IPS DF 19.7 (cell line): ENCODE data around the gene CATSPER3.

ENCODE experiments used
- DNase-seq: peaks from one replicate; pipeline ENCODE4 v3.0.0-alpha.2; 2013; ENCODE audit warnings: low read depth, low spot score

Gene CATSPER3

DNA sequence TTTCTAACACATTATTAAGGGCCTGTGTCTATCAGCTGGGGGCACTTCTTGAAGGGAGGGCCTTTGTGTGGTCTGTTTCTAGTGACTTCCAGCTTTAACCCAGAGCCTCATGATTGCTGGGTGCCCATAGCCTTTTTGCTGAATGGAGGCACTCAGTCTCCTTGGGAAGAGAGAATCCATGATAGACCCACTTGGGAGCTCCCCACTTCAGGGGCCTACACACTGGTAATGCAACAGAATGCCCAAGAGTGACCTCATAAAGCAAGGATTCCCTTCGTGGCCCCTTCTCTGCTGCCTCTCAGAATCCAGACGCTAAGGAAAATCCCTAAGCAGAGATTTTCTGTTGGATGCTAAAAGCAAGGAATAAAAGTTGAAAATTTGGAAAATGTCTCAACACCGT, at the start of gene CATSPER3:
TSS of gene CATSPER3 (plus strand) at position 301 of the 400 bp plus-strand sequence. CDS start at position 386, 85 bp downstream.
- DNase-seq: no peak

DNA sequence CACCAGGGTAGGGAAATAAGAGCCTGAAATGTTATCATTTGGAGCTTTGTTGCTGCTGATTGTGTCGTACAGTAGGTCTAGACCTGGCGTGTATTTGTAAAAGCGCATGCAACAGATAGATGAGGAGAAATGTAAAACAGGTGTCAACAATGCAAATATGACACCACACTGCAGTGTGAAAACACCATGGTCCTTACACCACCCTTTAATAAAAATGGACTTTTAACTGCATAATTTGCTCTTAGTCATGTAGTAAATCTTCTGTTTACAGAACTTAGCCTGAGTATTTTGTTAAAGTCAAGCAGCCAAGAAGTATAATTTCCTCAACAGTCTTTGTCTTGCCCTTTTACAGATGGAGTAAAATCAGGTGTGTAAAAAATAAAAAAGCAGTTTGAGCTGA, 48.8 kb upstream of the CATSPER3 start:
- no peak for DNase-seq

DNA sequence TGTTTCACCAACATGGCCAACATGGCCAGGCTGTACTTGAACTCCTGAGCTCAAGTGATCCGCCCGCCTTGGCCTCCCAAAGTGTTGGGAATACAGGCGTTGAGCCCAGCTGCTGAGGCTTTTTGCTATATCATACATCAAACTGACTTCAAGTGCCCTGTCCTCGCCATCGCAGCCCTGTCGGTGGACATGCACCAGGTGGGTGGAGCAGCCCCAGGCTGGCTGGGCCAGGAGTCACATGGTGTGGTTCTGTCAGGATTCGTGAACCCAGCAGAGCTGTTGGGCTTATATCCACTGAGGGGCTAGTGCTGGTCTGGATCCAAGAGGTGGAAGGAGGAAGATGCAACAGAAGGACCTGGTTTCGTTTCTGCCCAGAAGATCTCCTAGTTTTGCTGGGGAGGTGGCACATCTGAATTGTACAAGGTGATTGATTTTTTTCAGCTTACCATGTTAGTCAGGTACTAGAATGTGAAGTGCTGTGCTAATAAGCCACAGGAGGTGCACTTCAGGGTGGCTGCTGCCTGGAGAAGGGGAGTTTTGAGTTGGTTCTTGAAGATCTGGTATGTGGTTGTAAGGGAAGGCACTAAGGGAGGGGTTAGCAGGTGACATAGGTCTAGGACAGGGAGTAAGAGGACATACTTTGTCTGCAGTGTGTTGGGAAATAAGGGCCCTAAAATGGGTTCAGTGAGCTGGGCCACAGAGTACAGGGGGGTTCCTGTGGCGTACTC, 46.7 kb upstream of the CATSPER3 start:
- no peak for DNase-seq

DNA sequence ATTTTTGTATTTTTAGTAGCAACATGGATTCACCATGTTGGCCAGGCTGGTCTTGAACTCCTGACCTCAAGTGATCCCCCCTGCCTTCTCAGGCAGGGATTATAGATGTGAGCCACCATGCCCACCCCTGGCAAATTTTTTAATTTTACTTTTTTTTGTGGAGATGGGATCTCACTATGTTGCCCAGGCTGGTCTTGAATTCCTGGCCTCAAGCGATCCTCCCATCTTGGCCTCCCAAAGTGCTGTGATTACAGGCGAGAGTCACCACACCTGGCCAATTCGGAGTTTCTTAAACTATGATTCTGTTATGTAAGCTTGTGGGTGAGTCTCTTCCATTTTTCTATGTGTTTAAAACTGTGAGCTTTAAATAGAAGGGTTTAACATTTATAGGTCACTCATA, 35.2 kb upstream of the CATSPER3 start:
- no peak for DNase-seq

DNA sequence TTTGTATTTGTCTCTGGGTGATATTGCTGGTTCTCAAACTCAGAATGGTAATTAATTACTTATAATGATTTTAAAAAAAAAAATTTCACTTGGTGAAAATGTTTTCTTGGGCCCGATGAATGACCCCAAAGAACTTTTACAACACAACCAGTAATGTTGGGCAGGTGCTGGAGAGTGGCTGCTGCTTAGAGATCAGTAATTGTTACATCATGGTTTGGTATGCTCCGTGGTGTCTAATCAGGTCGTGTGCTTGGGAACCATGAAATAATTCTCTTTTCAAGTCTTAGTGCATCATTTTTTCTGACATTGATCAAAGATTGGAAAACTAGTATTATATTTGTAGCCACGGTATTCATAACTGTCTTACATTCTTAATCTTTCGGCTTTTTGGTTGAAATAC, 33.5 kb upstream of the CATSPER3 start:
- DNase-seq: no peak

DNA sequence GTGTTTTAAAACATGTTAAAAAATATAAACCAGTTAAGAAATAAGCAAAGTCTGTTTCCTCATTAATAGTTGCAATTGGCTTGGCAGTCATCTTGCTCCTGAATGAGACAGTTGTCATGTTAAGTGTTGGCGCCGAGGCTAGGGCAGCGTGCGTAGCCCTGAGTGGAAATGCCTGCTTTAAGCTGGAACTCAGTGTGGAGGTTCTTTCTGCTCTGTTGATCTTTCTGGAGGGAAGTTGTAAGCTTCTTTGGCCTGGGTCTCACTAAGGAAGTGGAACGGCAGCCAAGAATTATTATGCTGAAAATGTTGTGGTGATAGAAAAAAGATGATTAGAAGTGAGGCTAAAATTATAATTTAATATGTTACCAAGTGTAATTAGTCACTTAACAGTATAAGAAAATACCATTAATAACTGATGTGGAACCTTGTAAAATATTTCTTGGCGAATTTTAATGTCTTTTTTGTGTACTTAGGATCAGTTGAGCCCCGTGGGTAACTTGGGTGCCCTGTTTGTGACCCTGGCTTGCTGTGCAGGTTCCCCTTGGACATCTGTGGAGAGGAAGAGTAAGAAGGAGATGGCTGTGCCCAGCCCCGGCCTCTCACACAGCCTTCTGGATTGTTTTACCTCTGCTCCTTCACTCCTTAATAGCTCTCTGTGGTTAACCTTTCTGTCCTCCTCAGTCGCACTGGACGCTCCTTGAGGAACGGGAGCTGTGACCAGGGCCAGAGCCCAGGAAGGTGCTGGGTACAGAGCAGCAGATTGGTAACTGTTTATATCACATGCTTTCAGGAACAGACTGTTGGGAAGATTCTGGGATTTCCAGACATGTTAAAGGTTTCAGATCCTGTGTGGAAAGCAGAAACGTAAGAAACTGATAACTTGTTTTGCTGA, 31.8 kb upstream of the CATSPER3 start:
- DNase-seq: no peak

DNA sequence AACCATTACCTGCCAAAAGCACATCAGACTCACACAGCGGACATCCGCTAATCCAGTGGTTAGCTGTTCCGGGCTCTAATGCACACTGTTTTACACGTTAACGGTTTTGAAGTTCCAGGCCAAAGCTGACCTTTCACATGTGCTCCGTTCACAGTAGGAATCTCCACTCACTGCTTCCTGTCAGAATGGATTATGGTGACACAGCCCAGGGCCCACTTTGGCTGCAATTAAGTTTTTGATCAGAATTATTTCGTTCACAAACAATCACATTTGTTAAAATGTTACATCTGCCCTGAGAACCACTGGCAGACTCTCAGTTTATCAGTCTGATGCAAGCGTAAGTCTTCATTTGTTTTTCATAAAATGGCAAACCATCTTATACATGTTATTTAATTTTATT, 30.2 kb upstream of the CATSPER3 start:
- no peak for DNase-seq

DNA sequence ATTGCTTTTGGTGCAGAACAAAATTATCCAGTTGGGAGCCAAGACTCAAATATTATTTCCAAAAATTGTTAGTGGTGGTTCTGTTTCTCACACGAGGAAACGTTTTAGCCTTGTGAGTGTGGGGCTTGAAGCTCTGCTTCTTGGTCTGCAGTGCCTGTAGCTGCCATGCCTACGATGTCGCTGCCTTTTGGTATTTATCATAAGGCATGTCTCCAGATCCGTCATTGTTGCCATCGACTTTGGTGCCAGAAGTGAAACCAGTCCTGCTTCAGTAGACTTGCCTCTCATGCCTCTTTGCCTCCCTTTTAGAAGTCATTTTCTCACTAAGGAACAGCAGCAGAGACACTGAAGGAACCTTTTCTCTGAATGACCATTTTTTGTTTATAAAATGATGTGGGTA, 29.7 kb upstream of the CATSPER3 start:
- DNase-seq: no peak

DNA sequence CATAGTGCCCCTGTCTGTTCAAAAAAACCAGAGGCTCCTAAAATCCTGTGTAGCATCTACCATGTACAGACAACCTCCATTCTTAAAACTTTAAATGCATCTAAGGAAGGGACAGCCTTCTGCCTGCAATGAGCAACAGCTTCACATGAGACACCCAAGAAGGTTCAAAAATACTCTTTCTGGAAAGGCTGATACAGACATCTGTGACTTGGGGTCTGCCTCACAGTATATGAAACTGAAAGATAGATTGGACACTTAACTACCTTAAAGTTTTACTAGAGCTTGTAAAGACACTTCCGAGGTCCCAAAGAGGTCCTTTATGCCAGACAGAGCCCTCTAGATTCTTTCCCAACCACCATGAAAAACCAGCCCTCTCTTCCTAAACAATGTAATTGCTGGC, 28.2 kb upstream of the CATSPER3 start:
- no peak for DNase-seq

DNA sequence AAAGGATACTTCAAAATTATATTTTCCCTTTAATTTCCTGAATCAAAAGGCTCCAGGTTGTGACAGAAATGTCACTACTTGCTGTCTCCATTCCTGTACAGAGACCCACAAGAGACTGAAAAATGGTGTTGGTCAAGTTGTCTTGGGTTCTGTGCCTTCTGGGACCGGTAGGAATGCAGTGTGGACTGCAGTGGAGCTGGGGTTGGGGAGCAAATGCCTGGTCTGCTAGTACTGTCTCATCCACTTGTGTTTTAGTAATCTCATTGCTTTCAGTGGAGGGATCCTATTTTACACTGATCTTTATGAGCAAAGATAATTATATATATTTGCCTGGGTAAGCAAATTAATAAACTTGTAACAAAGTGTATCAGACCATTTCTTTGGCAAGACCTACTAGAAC, 24.2 kb upstream of the CATSPER3 start:
- DNase-seq: no peak

DNA sequence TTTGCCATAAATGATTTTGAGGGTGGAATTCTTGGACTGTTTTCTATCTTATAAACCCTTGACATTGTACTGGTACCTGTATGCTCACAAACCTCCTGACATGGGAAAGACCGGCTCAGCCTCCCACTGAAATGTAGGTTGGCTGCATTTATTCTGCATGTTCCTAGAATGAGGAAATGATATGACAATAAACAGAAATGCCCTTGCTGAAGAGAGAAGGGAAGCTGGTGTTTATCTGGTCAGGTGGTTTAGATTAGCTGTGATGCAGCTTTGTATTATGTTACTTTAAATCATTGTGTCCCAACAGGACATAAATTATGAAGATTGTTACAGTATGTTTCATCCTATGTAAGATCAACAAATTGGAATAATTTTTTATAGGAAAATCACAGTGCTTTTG, 23.1 kb upstream of the CATSPER3 start:
- DNase-seq: no peak

DNA sequence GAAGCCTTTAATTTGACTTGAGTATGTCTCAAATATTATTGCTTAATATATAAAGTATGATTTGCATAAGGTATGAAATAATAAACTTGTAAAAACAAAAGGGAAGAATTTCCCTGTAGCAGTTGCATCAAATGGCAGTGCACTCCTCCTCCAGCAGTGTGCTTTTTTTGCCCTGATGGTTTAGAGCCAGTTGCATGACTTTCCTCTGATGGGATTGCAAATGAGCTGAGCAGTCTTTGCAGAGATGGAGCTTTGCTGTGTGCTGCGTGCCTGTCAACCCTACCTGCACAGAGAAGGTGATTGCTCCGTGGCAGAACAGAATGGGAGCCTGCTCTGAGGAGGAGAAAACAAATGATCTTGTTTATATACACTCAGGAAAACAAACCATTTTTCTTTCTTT, 22.7 kb upstream of the CATSPER3 start:
- DNase-seq: no peak

DNA sequence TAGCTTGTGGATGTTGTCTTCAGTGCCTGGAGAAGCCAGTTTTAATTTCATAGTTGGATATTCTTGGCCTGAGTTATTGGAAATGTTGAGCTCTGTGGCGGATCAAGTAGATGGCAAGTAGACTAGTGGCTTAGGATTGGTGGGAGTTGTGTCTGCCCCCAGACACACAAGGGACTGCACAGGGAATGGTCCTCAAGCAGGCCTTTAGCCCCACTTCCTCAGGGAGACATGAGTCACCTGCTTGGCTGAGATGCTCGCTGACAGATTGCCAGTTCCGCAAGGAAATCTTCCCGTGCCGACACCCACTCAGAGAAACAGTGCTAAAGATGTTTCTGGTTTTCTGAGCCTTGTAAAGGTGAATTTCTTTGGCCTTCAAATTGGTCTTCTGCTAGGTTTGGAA, 18.8 kb upstream of the CATSPER3 start:
- no peak for DNase-seq

DNA sequence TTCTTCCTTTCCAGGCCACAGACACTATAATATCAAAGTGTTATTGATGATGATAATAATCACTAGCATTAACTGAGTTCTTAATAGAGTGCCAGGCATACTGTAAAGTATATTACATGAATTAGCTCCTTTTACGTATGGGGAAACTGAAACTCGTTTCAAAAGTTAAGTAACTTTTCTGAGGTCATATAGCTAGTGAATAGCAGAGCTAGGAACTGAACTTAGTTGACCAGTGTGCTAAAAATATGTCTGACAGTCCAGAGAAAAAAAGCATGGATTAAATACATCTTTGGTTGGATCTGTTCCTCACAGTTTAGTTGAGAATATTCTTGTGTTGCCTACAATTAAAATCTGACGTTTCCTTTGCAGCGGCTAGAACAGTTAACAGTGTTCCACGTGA, 18.4 kb upstream of the CATSPER3 start:
- DNase-seq: no peak

DNA sequence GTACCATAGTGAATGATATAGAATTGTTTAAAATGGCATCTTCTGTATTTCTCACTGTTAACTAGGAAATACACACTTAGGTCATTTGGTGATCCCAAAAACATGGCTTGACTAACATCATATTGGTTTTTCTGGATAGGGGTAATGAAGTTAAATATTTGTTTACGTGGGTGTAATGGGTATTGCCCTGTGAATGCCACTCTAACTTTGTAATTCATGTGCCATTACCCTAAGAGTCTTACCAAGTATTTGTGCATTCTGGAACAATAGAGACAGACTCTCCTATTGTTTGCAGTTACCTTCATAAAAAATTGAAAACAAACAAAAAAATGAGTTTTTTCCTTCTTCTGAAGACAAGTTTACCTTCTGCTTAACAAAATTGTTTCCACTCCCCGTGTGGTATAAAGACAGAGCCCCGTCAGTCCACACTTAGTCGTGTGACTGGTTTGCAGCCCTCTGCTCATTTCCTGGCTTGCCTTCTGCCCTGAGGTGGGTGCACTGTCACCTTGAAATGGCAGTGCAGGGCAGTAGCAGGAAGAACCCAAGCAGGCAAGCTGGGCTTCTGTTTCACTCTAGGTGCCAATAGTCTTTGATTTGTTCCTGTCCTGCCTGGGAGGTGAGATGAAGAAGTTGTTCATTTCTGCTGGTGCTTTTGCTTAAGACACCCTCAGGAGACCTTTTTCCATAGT, 9.6 kb upstream of the CATSPER3 start:
- no peak for DNase-seq

DNA sequence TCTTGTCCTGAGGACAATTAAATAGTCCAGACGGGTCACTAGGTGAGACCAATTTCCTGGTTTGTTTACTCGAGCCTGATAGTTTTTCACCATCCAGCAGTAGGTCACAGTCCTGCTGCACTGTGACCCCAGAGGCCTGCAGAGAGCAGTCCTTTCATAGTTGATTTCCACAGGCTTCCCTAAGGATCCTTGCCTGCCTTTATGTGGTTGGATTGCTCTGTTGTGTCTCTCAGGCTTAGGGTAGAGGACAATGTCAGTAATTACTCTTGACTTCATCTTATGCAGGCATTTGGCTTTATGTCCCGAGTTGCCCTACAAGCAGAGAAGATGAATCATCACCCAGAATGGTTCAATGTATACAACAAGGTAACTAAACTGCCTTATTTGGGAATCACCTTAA, 9.0 kb upstream of the CATSPER3 start:
- peak; percentile 38 for DNase-seq

DNA sequence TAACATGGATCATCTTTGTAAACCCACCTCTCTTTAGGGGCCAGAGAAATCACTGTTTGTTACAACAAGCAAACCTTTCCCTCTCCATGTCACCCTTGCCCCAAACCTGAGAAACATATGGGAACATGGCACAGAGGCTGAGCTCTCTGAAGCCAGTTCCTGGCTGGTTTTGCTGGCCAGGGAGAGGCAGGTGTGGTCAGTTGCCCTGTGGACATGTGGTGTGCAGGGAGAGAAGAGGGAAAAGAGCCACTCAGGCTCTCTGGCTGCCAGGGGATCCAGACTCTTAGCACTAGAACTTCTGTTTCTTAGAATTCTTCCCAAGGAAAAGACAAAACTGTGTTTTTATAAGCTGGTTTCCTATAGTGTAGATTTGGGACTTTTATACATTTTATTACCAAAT, 4.6 kb upstream of the CATSPER3 start:
- DNase-seq: no peak

DNA sequence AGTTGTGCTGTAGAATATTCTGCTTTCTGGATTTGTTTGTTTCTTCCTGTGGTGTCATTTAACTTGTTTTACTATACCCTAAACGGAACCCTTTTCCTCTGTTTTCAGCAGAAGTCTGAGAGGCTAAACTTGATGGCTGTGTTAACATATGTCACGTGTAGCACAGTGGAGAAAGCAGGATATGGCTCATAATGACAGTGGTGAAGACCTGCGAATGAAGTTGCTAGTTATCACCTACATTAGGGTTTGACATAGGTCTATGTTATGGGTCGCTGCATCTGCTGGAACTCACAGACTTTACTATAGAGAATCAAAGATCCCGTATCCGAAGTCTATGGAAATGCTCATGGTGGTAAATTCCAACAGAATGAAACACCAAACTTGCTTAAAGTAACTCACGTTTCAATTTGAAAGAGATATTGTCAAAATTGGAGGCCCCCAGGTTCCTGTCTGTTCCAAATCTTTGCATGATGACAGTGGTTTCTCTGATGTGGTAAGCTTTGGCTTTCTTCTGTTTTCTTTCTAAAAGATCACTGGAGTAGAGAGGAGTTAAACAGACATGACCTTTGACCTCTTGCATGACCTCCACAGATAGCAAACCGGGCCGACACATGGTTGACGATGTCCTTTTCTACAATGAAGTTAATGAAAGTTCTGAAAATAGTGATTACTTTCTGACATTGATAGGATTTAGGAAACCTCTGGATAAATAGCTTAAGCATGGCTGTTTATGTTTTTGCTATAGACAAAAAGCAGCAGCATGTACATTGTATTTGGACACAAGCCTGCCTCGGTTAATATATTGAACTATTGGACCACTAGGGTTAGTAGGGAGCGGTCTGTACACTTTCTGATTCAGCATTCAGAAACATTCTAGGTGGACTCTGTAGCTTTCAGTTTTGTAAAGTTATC, 3.1 kb upstream of the CATSPER3 start:
- DNase-seq: no peak

DNA sequence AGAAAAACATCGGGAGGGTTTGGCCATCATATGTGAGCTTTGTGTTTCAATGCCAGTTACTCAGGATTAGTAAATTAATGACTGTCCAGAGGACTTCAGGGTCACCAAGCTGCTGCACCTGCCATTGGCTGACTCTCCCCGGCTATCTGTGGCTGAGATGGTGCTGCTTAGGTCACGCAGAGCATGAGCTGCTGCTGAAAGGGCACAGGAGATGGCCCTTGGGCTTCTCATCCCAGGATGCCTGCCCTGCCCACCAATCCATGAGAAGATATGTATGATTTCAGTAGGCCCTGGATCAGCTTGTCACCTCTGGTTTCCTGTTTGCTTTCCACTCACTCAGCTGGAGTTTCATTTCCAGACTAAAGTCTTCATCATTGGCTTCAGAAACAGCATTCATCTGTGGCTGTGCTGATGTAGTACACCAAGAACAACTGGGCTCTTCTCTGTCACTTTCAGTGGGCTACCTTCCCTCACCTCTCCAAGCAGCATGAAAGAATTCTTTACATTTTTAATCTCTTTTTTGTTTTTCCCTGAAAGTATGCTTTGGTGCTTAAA, 2.4 kb upstream of the CATSPER3 start:
- no peak for DNase-seq

DNA sequence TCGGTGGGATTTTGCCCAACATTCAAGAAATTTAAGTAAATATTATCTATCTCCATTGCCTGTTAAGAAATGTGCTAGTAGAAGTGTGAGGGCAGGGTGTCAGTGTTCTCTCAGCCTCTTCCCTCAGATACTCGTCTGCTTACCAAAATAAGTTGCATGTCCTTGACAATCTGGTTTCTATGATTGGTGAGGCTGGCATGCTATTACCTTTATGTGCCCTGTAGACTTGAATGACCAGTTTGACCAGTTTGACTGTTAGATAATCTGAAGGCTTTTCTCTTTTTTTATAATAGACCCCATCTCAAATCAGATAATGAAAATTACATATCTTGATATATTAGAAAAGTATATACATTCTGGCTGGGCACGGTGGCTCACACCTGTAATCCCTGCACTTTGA, 348 bp downstream of the CATSPER3 start:
- DNase-seq: no peak

DNA sequence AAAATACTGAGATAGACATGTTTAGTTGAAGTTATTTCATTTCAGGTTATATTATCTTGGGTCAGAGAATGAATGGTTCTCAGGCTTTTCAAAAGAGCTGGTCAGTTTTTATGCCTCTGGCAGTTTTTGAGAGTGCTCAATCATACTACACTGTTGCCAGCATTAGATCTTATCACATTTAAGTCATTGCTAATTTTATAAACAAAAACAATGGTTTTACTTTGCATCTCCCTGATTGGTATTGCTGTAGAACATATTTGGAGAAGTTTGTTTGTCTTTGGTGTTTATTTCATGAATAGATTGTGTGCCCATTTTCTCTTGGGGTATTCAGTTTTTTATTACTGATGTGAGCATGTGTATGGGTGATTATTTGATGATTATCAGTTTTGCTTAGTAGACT, 1.5 kb downstream of the CATSPER3 start:
- DNase-seq: no peak
